ENCODE measurements around the gene STRA6.
"Not testable (repeated sequence)": the region's sequence is repeated elsewhere in the genome, so short reads cannot be mapped to it uniquely, and the experiment has no call there.

GRCh38 chr15:74162195-74162536 lies 40.4 kb downstream of the STRA6 start:
- TF ChIP-seq CTCF, POLR2AphosphoS5 (IDR thresholded peaks at IDR 0.05): not testable (repeated sequence)

Measured in prostate gland (tissue), 2 donors.